RWPE2 (cell line): Measurements from ENCODE around the gene TAC3.

Experiments
- ATAC-seq: fragments of 200-7000 bp; cut with Tn5 transposase; 3 replicates; pipeline ENCODE4 v1.9.1; 2021; ENCODE audit warnings: low read depth
- DNase-seq: peaks from one replicate; pipeline ENCODE4 v3.0.0-alpha.2; 2020; ENCODE audit warnings: low spot score
- H3K27ac ChIP-seq: fragments of 450-650 bp; 2 replicates; pipeline ENCODE4 v1.5.1; 2017; ENCODE audit warnings: mild to moderate bottlenecking; ENCODE audit not compliant: poor library complexity, severe bottlenecking
- H3K27me3 ChIP-seq: fragments of 250-450 bp; sonication (Bioruptor Pico); 2 replicates; pipeline ENCODE4 v1.5.1; 2021; ENCODE audit warnings: mild to moderate bottlenecking, moderate library complexity; ENCODE audit not compliant: insufficient read depth, poor library complexity, severe bottlenecking
- H3K36me3 ChIP-seq: fragments of 250-450 bp; sonication (Bioruptor Pico); 2 replicates; pipeline ENCODE4 v1.5.1; 2020; ENCODE audit warnings: low read depth, mild to moderate bottlenecking, moderate library complexity
- H3K4me1 ChIP-seq: fragments of 250-450 bp; sonication (Bioruptor Pico); 2 replicates; pipeline ENCODE4 v1.5.1; 2021; ENCODE audit warnings: mild to moderate bottlenecking, moderate library complexity; ENCODE audit not compliant: insufficient read depth, poor library complexity, severe bottlenecking
- H3K4me3 ChIP-seq: fragments of 250-450 bp; sonication (Bioruptor Pico); 2 replicates; pipeline ENCODE4 v1.5.1; 2021; ENCODE audit warnings: mild to moderate bottlenecking, moderate library complexity; ENCODE audit not compliant: severe bottlenecking
- H3K9me3 ChIP-seq: fragments of 250-450 bp; sonication (Bioruptor Pico); 2 replicates; pipeline ENCODE4 v1.5.1; 2021; ENCODE audit warnings: mild to moderate bottlenecking, moderate library complexity; ENCODE audit not compliant: severe bottlenecking
- CTCF ChIP-seq: fragments of 450-650 bp; IDR thresholded peaks from one replicate; pipeline ENCODE4 v1.5.1; 2017; ENCODE audit warnings: mild to moderate bottlenecking, moderate library complexity; ENCODE audit not compliant: poor library complexity, severe bottlenecking

The TAC3 gene

DNA sequence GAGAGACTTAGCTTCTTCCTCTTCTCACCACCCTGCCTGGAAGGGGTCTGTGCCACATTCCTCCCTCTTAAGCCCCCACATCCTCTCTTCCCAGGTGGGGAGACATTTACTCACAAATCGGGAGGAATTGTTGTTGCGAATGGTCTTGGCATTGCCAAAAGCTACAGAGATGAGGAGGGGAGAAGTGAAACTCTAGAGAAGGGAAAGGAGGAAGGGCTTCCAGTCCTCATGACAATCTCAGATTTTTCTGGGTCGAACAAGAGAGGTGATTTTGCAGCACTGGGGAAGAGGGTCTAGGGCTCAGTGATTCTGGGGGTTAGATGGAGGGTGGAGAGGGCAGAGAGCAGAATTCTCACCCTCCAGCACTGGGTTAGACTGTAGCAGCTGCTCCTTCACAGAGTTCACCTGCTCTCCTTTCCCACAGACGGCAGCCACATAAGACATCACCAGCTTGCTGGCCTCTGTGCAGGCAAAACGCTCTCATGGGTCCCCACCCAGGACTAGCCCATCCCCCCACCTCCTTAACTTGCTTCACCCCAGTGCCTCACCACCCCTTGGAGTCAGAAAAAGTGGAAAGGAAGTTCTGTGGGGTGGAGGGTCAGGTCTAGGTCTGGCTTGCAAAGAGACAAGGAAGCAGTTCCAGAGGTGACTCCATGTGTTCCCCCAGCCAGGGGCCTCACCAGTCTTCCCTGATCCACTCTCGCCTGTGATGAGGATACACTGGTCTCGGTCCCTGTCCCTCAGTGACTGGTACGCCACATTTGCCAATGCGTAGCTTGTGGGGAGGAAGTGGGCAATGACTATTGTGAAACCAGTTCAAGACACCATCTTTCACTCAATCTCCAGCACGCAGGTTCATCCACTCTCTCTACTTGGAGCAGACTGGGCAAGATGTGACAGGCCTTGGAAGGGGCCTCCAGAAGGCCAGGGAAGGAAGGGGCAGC lies 30.9 kb upstream of the TAC3 start:
- Histone ChIP-seq H3K9me3 (no peaks in the 10 kb centered on the region), H3K27me3 (no peaks in the 10 kb centered on the region), H3K4me1 (no peaks in the 10 kb centered on the region), H3K27ac (no peak overlapping the region), H3K4me3 (no peak overlapping the region), H3K36me3 (no peaks in the 10 kb centered on the region)
- TF ChIP-seq CTCF: no peak
- DNase-seq: no peak
- ATAC-seq: no peak

DNA sequence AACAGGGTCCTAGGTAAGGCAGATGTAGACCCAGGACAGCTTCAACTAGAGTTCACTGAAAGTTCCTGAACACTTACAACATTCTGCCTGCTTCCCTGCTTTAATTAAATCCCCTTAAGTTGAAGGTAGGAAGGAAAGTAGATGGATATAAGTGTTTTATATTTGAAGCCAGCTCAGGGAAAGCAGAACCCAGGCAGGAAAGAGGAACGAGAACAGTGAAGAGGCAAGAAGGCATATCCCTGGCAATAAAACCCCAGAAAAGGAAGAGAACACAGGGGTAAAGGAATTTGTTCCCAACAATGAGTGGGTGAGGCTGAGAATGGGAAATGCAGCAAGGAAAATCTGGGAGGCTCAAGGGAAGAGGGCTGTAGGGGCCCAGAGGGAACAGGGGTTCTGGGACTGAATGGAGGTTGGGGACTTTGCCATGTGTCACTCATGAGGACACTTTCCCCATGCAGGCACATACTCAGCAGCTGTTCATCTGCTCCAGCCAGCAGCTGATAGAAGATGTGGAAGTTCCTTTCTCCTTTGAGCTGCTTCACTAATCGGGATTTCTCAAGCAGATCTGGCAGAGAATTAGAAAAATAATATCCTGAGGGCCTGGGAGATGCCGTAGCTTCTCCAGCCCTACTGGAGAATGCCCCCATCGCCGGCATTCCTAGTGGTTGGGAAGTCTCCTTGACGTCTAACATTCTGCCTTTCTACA lies 29.9 kb upstream of the TAC3 start:
- H3K27me3 ChIP-seq: no peaks in the 10 kb centered on the region
- no peaks in the 10 kb centered on the region for H3K36me3 ChIP-seq
- no peak overlapping the region for H3K27ac ChIP-seq
- no peak for DNase-seq
- no peak overlapping the region for H3K4me3 ChIP-seq
- ATAC-seq: no peak
- H3K9me3 ChIP-seq: no peaks in the 10 kb centered on the region
- no peak for TF ChIP-seq CTCF
- no peaks in the 10 kb centered on the region for H3K4me1 ChIP-seq

- Histone ChIP-seq H3K9me3 (no peaks in the 10 kb centered on the region), H3K4me1 (no peaks in the 10 kb centered on the region), H3K4me3 (no peak overlapping the region), H3K36me3 (no peaks in the 10 kb centered on the region), H3K27me3 (no peaks in the 10 kb centered on the region), H3K27ac (no peak overlapping the region)
- DNase-seq (no peak), ATAC-seq (no peak)
- TF ChIP-seq CTCF: no peak
Observed at GRCh38 chr12:57044889-57045288, 28.6 kb upstream of the TAC3 start.

DNA sequence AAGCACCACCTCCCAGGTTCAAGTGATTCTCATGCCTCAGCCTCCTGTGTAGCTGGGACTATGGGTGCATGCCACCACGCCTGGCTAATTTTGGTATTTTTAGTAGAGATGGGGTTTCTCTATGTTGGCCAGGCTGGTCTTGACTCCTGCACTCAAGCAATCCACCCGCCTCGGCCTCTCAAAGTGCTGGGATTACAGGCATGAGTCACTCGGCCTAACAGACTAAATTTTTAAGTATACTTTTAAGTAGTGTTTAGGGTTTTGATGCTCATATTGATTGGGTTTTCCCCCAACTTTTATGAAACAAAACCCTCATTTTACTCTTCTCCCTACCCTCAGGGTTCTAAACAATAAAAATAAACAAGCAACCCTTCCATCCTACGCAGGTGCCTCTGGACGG lies 28.1 kb upstream of the TAC3 start:
- no peak for TF ChIP-seq CTCF
- Histone ChIP-seq H3K27me3 (no peaks in the 10 kb centered on the region), H3K9me3 (no peaks in the 10 kb centered on the region), H3K4me1 (no peaks in the 10 kb centered on the region), H3K4me3 (no peak overlapping the region), H3K36me3 (no peaks in the 10 kb centered on the region), H3K27ac (no peak overlapping the region)
- DNase-seq: no peak
- no peak for ATAC-seq

DNA sequence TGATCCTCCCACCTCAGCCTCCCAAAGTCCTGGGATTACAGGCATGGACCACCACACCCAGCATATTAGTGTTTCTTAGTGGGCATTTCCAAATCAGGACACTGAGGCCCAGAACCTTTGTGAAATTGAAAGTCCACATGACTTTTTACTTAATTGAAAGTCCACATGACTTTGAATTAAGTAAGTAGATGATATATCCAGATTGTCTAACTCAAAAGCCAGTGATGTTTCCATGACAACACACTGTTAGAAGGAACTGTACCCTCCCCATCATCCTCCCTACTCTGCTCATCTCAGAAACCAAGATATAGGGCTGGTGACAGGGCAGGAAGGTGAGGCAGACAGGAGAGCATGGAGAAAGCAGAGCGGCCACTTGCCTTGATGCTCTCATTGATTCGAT lies 26.4 kb upstream of the TAC3 start:
- Histone ChIP-seq H3K4me1 (no peaks in the 10 kb centered on the region), H3K36me3 (no peaks in the 10 kb centered on the region), H3K9me3 (no peaks in the 10 kb centered on the region), H3K27me3 (no peaks in the 10 kb centered on the region), H3K4me3 (no peak overlapping the region), H3K27ac (no peak overlapping the region)
- ATAC-seq (no peak), DNase-seq (no peak)
- no peak for TF ChIP-seq CTCF
